Skeletal muscle satellite cell (primary cell): ENCODE measurements around the gene DZIP1.

ENCODE experiments used
- H3K27me3 ChIP-seq: 2 replicates; pipeline ENCODE4 v1.7.0; 2013; ENCODE audit warnings: low read length; ENCODE audit not compliant: control insufficient read depth, insufficient read depth
- H3K36me3 ChIP-seq: 2 replicates; pipeline ENCODE4 v1.7.0; 2013; ENCODE audit warnings: mild to moderate bottlenecking, control low read depth, low read length; ENCODE audit not compliant: insufficient read depth
- H3K4me1 ChIP-seq: 2 replicates; pipeline ENCODE4 v1.7.0; 2013; ENCODE audit warnings: low read length; ENCODE audit not compliant: control insufficient read depth, insufficient read depth
- H3K4me2 ChIP-seq: 2 replicates; pipeline ENCODE4 v1.7.0; 2013; ENCODE audit warnings: mild to moderate bottlenecking, low read length
- H3K4me3 ChIP-seq: 2 replicates; pipeline ENCODE4 v1.7.0; 2013; ENCODE audit warnings: low read length
- H3K9ac ChIP-seq: 2 replicates; pipeline ENCODE4 v1.7.0; 2013; ENCODE audit warnings: mild to moderate bottlenecking, low read depth, low read length, moderate library complexity
- H3K9me3 ChIP-seq: replicated peaks from 2 replicates; pipeline ENCODE4 v1.7.0; 2013; ENCODE audit warnings: mild to moderate bottlenecking, control low read depth, low read length

DZIP1 gene

GRCh38 chr13:95642028-95642621 lies 2.4 kb downstream of the DZIP1 start:
- Histone ChIP-seq H3K9ac (peak overlapping the region; percentile 82), H3K27me3 (no peaks in the 10 kb centered on the region)

GRCh38 chr13:95641291-95642027 lies 3.0 kb downstream of the DZIP1 start:
- no peaks in the 10 kb centered on the region for H3K9me3 ChIP-seq
- peaks cover 31% of the 10 kb centered on the region for H3K36me3 ChIP-seq
- H3K27me3 ChIP-seq = no peaks in the 10 kb centered on the region
- peaks cover 21% of the 10 kb centered on the region for H3K4me1 ChIP-seq
- H3K4me3 ChIP-seq = peak overlapping the region; percentile 75
- no peak overlapping the region for H3K9ac ChIP-seq
- H3K4me2 ChIP-seq = peak overlapping the region; percentile 85

More at GRCh38 chr13:95642028-95642621, 2.4 kb downstream of the DZIP1 start:
- Histone ChIP-seq H3K4me2 (peak overlapping the region; percentile 85), H3K9me3 (no peaks in the 10 kb centered on the region), H3K4me1 (peaks cover 21% of the 10 kb centered on the region), H3K4me3 (peak overlapping the region; percentile 75), H3K36me3 (peaks cover 24% of the 10 kb centered on the region)

- Histone ChIP-seq H3K4me1 (peaks cover 8% of the 10 kb centered on the region), H3K4me3 (no peak overlapping the region), H3K9ac (no peak overlapping the region), H3K4me2 (no peak overlapping the region), H3K36me3 (peaks cover 56% of the 10 kb centered on the region), H3K27me3 (no peaks in the 10 kb centered on the region), H3K9me3 (no peaks in the 10 kb centered on the region)
These were observed 7.7 kb downstream of the DZIP1 start for GRCh38 chr13:95636853-95637252.

GRCh38 chr13:95630593-95630992 lies 13.9 kb downstream of the DZIP1 start:
- peaks cover 6% of the 10 kb centered on the region for H3K4me1 ChIP-seq
- H3K36me3 ChIP-seq = peaks cover 74% of the 10 kb centered on the region
- no peak overlapping the region for H3K4me2 ChIP-seq
- no peak overlapping the region for H3K9ac ChIP-seq
- peaks cover 4% of the 10 kb centered on the region for H3K9me3 ChIP-seq
- no peaks in the 10 kb centered on the region for H3K27me3 ChIP-seq
- H3K4me3 ChIP-seq = no peak overlapping the region

- Histone ChIP-seq H3K9ac (no peak overlapping the region), H3K27me3 (no peaks in the 10 kb centered on the region), H3K4me2 (no peak overlapping the region), H3K4me3 (no peak overlapping the region), H3K36me3 (peaks cover 80% of the 10 kb centered on the region), H3K4me1 (peaks cover 6% of the 10 kb centered on the region), H3K9me3 (peaks cover 4% of the 10 kb centered on the region)
These were observed 15.4 kb downstream of the DZIP1 start for GRCh38 chr13:95629071-95629470.

GRCh38 chr13:95628488-95628887 lies 16.0 kb downstream of the DZIP1 start:
- Histone ChIP-seq H3K4me1 (peaks cover 6% of the 10 kb centered on the region), H3K27me3 (no peaks in the 10 kb centered on the region), H3K4me3 (no peak overlapping the region), H3K9ac (no peak overlapping the region), H3K4me2 (no peak overlapping the region), H3K9me3 (peaks cover 4% of the 10 kb centered on the region), H3K36me3 (peaks cover 80% of the 10 kb centered on the region)

- Histone ChIP-seq H3K9ac (no peak overlapping the region), H3K9me3 (peaks cover 4% of the 10 kb centered on the region), H3K36me3 (peaks cover 78% of the 10 kb centered on the region), H3K4me3 (no peak overlapping the region), H3K27me3 (no peaks in the 10 kb centered on the region), H3K4me1 (peaks cover 6% of the 10 kb centered on the region), H3K4me2 (no peak overlapping the region)
These were observed 16.9 kb downstream of the DZIP1 start for GRCh38 chr13:95627590-95627989.

GRCh38 chr13:95626768-95627167 lies 17.7 kb downstream of the DZIP1 start:
- Histone ChIP-seq H3K27me3 (no peaks in the 10 kb centered on the region), H3K9me3 (peaks cover 4% of the 10 kb centered on the region), H3K36me3 (peaks cover 77% of the 10 kb centered on the region), H3K4me2 (no peak overlapping the region), H3K9ac (no peak overlapping the region), H3K4me1 (peaks cover 6% of the 10 kb centered on the region), H3K4me3 (no peak overlapping the region)

- H3K4me2 ChIP-seq = no peak overlapping the region
- H3K9ac ChIP-seq = no peak overlapping the region
- peaks cover 72% of the 10 kb centered on the region for H3K36me3 ChIP-seq
- H3K27me3 ChIP-seq = no peaks in the 10 kb centered on the region
- H3K9me3 ChIP-seq = peaks cover 4% of the 10 kb centered on the region
- H3K4me1 ChIP-seq = peaks cover 6% of the 10 kb centered on the region
- no peak overlapping the region for H3K4me3 ChIP-seq
These were observed 20.5 kb downstream of the DZIP1 start for GRCh38 chr13:95624020-95624419.

GRCh38 chr13:95623141-95623540 lies 21.4 kb downstream of the DZIP1 start:
- H3K4me3 ChIP-seq = no peak overlapping the region
- H3K4me1 ChIP-seq = peaks cover 6% of the 10 kb centered on the region
- H3K9me3 ChIP-seq = peaks cover 4% of the 10 kb centered on the region
- H3K9ac ChIP-seq = no peak overlapping the region
- H3K27me3 ChIP-seq = no peaks in the 10 kb centered on the region
- H3K36me3 ChIP-seq = peaks cover 72% of the 10 kb centered on the region
- H3K4me2 ChIP-seq = no peak overlapping the region

- Histone ChIP-seq H3K4me1 (no peaks in the 10 kb centered on the region), H3K9me3 (no peaks in the 10 kb centered on the region), H3K27me3 (no peaks in the 10 kb centered on the region), H3K9ac (no peak overlapping the region), H3K36me3 (peaks cover 71% of the 10 kb centered on the region), H3K4me2 (no peak overlapping the region), H3K4me3 (no peak overlapping the region)
These were observed 23.5 kb downstream of the DZIP1 start for GRCh38 chr13:95620825-95621498.
